Breast epithelium (tissue), 4 donors: ENCODE results near the gene ZMIZ1. TPM values are rescaled to one million over a fixed set of nuclear protein-coding genes. Genes with fewer than 3 reads are reported as not detected.

ENCODE experiments used
- DNase-seq, 2 donors: peaks; one replicate each; pipeline ENCODE4 v3.0.0-alpha.2; 2019; ENCODE audit warnings: low spot score in 2 of 2
- H3K27ac ChIP-seq, 2 donors: fragments of 200-600 bp; sonication (generic) in 1 of 2; one replicate each; pipeline ENCODE4 v1.5.1; 2016 to 2019; ENCODE audit warnings: mild to moderate bottlenecking in 1 of 2
- H3K27me3 ChIP-seq, 2 donors: fragments of 200-600 bp; sonication (generic) in 1 of 2; one replicate each; pipeline versions ENCODE4 v1.5.1 to v1.6.0; 2017 to 2019; ENCODE audit warnings: control low read depth in 1 of 2, mild to moderate bottlenecking in 1 of 2
- H3K36me3 ChIP-seq: fragments of 200-600 bp; one replicate; pipeline ENCODE4 v1.5.1; 2019
- H3K4me1 ChIP-seq, 2 donors: fragments of 200-600 bp; sonication (generic); one replicate each; pipeline ENCODE4 v1.5.1; 2016 to 2019; ENCODE audit warnings: control low read depth in 1 of 2
- H3K4me3 ChIP-seq, 3 donors: fragments of 200-600 bp; sonication (generic); 1 replicate in 2 of 3; 2 replicates in 1 of 3; pipeline ENCODE4 v1.5.1; 2016 to 2019; ENCODE audit warnings: mild to moderate bottlenecking in 3 of 3, moderate library complexity in 2 of 3
- H3K9me3 ChIP-seq, 2 donors: fragments of 200-600 bp; sonication (generic) in 1 of 2; one replicate each; pipeline ENCODE4 v1.5.1; 2016 to 2019; ENCODE audit warnings: control low read depth in 1 of 2
- POLR2A ChIP-seq: fragments of 450-650 bp; IDR thresholded peaks from one replicate; pipeline ENCODE4 v1.6.1; 2016; ENCODE audit warnings: antibody characterized with exemption, mild to moderate bottlenecking, moderate library complexity
- POLR2AphosphoS5 ChIP-seq, 3 donors: sonication (generic); formaldehyde crosslinking; IDR thresholded peaks; one replicate each; pipeline ENCODE4 v1.6.1; 2017; ENCODE audit warnings: antibody characterized with exemption in 3 of 3
- intact Hi-C: fragments of 100-400 bp; cut with DNase I; formaldehyde crosslinking; loops from one replicate; pipeline ENCODE4 v1.15.1; 2023; ENCODE audit warnings: low total_unique reads
- total RNA-seq, 3 donors: library from RNA; depleted of rRNA; stranded (reverse); fragments of >200 nt; gene quantifications; one replicate each; pipeline ENCODE4 v1.1.0, GENCODE V29; 2016
- TF ChIP-seq, protein P1 (sequence below), 3 donors: fragments of 450-650 bp; IDR thresholded peaks; one replicate each; pipeline ENCODE4 v1.5.1; 2016 to 2017; ENCODE audit warnings: antibody characterized with exemption in 3 of 3, mild to moderate bottlenecking in 3 of 3, moderate library complexity in 3 of 3

Gene ZMIZ1
- total RNA-seq, 3 donors from 2014 or later, result 34.4 to 63.7 (median 39.8) TPM

DNA sequence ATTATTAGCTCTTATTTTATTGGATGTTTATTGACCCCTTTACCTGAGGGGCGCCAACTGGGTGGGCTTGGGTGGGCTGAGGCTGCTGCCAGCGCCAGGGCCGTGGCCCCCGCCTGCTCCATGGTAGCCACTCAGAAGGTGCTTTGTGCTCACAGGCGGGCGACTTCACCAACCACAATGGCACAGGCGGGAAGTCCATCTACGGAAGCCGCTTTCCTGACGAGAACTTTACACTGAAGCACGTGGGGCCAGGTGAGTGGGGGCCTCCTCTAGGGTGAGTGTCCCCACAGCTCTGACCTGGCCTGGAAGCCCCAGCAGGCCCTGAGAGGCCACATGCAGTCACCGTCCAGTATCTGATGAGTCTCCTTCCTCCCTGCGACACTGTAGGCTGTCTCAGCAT, 282.6 kb downstream of the ZMIZ1 start:
- TF ChIP-seq POLR2A (no peak), POLR2AphosphoS5 (IDR thresholded peaks at IDR 0.05) (no peak)
- no peak overlapping the region for H3K4me3 ChIP-seq
- peaks cover 10% of the 10 kb centered on the region for H3K36me3 ChIP-seq
- no peak overlapping the region for H3K27ac ChIP-seq
- DNase-seq, result no peak
- intact Hi-C loops, result no loop called here
- no peaks in the 10 kb centered on the region for H3K27me3 ChIP-seq
- H3K4me1 ChIP-seq, result no peaks in the 10 kb centered on the region
- no peaks in the 10 kb centered on the region for H3K9me3 ChIP-seq

DNA sequence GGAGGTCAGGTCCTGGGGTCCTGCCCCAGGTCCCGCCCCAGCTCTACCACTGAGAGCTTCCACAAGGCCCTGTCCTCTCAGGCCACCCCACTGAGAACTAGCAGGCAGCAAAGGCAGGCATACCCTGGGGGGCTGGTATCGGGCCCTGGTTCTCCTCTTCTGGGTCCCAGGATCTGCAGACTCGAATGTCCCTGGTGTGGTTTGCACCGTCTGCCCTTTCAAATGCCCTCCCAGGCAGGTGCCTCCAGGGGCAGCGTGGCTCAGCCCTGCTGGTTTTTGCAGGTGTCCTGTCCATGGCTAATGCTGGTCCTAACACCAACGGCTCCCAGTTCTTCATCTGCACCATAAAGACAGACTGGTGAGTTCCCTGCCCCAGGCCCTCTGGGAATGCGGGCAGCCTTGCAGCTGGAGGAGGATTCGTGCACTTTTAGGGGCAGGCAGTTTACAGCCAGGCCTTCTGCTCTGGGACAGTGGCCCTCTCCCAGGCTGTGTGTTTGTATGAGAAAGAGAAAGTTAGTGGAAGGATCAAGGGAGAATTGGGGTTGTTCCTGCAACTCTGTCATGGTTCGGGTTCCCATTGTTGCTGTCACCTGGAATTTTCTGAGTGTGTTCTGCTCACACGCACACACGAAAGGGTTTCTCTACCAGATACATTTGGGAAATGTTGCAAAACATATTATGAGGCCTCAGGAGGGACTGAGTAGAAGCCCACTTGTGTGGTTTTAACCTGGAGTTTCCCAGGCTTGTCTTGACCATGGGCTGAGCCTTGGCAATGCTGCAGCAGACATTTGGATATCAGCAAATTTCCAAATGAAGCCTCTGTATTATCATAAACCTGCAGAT, 283.5 kb downstream of the ZMIZ1 start:
- TF ChIP-seq, protein P1, sequence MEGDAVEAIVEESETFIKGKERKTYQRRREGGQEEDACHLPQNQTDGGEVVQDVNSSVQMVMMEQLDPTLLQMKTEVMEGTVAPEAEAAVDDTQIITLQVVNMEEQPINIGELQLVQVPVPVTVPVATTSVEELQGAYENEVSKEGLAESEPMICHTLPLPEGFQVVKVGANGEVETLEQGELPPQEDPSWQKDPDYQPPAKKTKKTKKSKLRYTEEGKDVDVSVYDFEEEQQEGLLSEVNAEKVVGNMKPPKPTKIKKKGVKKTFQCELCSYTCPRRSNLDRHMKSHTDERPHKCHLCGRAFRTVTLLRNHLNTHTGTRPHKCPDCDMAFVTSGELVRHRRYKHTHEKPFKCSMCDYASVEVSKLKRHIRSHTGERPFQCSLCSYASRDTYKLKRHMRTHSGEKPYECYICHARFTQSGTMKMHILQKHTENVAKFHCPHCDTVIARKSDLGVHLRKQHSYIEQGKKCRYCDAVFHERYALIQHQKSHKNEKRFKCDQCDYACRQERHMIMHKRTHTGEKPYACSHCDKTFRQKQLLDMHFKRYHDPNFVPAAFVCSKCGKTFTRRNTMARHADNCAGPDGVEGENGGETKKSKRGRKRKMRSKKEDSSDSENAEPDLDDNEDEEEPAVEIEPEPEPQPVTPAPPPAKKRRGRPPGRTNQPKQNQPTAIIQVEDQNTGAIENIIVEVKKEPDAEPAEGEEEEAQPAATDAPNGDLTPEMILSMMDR (IDR thresholded peaks at IDR 0.05), result no peak
- TF ChIP-seq POLR2A, result no peak
- no peak for TF ChIP-seq POLR2AphosphoS5 (IDR thresholded peaks at IDR 0.05)
- H3K4me1 ChIP-seq, result no peaks in the 10 kb centered on the region
- no peak for DNase-seq
- peaks cover 10% of the 10 kb centered on the region for H3K36me3 ChIP-seq
- H3K27me3 ChIP-seq, result no peaks in the 10 kb centered on the region
- intact Hi-C loops, result no loop called here
- H3K9me3 ChIP-seq, result no peaks in the 10 kb centered on the region
- no peak overlapping the region for H3K27ac ChIP-seq
- H3K4me3 ChIP-seq, result no peak overlapping the region

DNA sequence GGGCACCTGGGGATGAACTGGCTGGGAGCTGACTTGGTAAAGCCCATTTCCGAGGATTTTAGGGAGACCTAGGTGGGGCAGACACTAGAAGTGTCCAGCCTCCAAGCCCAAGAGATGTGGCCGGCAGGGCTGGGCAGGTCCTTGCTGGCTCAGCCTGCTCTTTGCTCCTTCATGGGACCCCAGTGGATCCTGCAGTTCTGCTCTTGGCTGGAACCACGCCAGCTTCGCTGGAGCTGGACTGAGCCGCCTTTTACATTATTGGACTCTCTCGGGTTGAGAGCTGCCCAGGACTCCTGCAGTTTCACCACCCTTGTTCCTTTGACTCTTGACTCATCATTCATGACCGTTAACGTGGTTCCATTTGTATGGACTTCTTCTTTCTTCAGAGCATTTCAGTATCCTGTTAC, 284.2 kb downstream of the ZMIZ1 start:
- Histone ChIP-seq H3K4me1 (no peaks in the 10 kb centered on the region), H3K36me3 (peaks cover 10% of the 10 kb centered on the region), H3K27ac (no peak overlapping the region), H3K9me3 (no peaks in the 10 kb centered on the region), H3K27me3 (no peaks in the 10 kb centered on the region), H3K4me3 (no peak overlapping the region)
- intact Hi-C loops, result no loop called here
- DNase-seq, result no peak
- no peak for TF ChIP-seq POLR2A
- TF ChIP-seq, protein P1 (IDR thresholded peaks at IDR 0.05), result no peak

DNA sequence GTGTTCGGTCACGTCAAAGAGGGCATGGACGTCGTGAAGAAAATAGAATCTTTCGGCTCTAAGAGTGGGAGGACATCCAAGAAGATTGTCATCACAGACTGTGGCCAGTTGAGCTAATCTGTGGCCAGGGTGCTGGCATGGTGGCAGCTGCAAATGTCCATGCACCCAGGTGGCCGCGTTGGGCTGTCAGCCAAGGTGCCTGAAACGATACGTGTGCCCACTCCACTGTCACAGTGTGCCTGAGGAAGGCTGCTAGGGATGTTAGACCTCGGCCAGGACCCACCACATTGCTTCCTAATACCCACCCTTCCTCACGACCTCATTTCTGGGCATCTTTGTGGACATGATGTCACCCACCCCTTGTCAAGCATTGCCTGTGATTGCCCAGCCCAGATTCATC, 285.0 kb downstream of the ZMIZ1 start:
- Histone ChIP-seq H3K27ac (no peak overlapping the region), H3K36me3 (peaks cover 10% of the 10 kb centered on the region), H3K27me3 (no peaks in the 10 kb centered on the region), H3K9me3 (no peaks in the 10 kb centered on the region), H3K4me3 (no peak overlapping the region), H3K4me1 (no peaks in the 10 kb centered on the region)
- DNase-seq, result no peak
- TF ChIP-seq POLR2A (no peak), POLR2AphosphoS5 (IDR thresholded peaks at IDR 0.05) (no peak)
- TF ChIP-seq, protein P1 (IDR thresholded peaks at IDR 0.05), result no peak
- intact Hi-C loops, result no loop called here

DNA sequence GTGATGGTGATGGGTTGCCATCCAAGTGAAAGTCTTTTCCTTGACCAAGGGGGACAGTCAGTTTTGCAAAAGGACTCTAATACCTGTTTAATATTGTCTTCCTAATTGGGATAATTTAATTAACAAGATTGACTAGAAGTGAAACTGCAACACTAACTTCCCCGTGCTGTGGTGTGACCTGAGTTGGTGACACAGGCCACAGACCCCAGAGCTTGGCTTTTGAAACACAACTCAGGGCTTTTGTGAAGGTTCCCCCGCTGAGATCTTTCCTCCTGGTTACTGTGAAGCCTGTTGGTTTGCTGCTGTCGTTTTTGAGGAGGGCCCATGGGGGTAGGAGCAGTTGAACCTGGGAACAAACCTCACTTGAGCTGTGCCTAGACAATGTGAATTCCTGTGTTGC, 285.4 kb downstream of the ZMIZ1 start:
- Histone ChIP-seq H3K4me1 (no peaks in the 10 kb centered on the region), H3K36me3 (peaks cover 10% of the 10 kb centered on the region), H3K27me3 (no peaks in the 10 kb centered on the region), H3K27ac (no peak overlapping the region), H3K9me3 (no peaks in the 10 kb centered on the region), H3K4me3 (no peak overlapping the region)
- intact Hi-C loops, result no loop called here
- no peak for DNase-seq
- TF ChIP-seq, protein P1 (IDR thresholded peaks at IDR 0.05), result no peak
- TF ChIP-seq POLR2A (no peak), POLR2AphosphoS5 (IDR thresholded peaks at IDR 0.05) (no peak)
